Neural cell (in vitro differentiated cells): ENCODE results near the gene EDIL3. TPM values are rescaled to one million over a fixed set of nuclear protein-coding genes. Genes with fewer than 3 reads are reported as not detected.

Source experiments
- H2AFZ ChIP-seq: fragments of 200-600, 300-800 bp; sonication (generic), shearing (Covaris generic); 2 replicates; pipeline ENCODE4 v1.6.0; 2014; ENCODE audit warnings: low read depth, mild to moderate bottlenecking, antibody characterized with exemption, low read length, moderate library complexity
- H3F3A ChIP-seq: fragments of 200-600 bp; shearing (Covaris generic); 2 replicates; pipeline ENCODE4 v1.6.1; 2016; ENCODE audit warnings: mild to moderate bottlenecking, moderate library complexity, mixed read lengths, antibody characterized with exemption, low read length; ENCODE audit not compliant: insufficient read depth, poor library complexity, severe bottlenecking
- H3K27ac ChIP-seq: fragments of 200-600, 300-800 bp; sonication (generic), shearing (Covaris generic); 2 replicates; pipeline ENCODE4 v1.5.1; 2014; ENCODE audit warnings: mild to moderate bottlenecking, low read length, moderate library complexity
- H3K27me3 ChIP-seq: fragments of 300-800, 200-600 bp; sonication (generic), shearing (Covaris generic); 2 replicates; pipeline ENCODE4 v1.6.0; 2014; ENCODE audit warnings: mild to moderate bottlenecking, low read depth, low read length, moderate library complexity; ENCODE audit not compliant: insufficient read depth
- H3K36me3 ChIP-seq: fragments of 300-800, 200-600 bp; sonication (generic), shearing (Covaris generic); 2 replicates; pipeline ENCODE4 v1.5.1; 2014; ENCODE audit warnings: mild to moderate bottlenecking, antibody characterized with exemption, low read length, moderate library complexity; ENCODE audit not compliant: insufficient read depth
- H3K4me2 ChIP-seq: fragments of 300-800, 200-600 bp; sonication (generic), shearing (Covaris generic); 2 replicates; pipeline ENCODE4 v1.6.0; 2014; ENCODE audit warnings: mild to moderate bottlenecking, low read length
- H3K4me3 ChIP-seq: fragments of 300-800, 200-600 bp; sonication (generic), shearing (Covaris generic); 2 replicates; pipeline ENCODE4 v1.5.1; 2014; ENCODE audit warnings: mild to moderate bottlenecking, low read length, moderate library complexity
- H3K79me2 ChIP-seq: fragments of 200-600 bp; shearing (Covaris generic); replicated peaks from 2 replicates; pipeline ENCODE4 v1.6.0; 2014; ENCODE audit warnings: mild to moderate bottlenecking, low read length, moderate library complexity; ENCODE audit not compliant: insufficient read depth
- H3K9ac ChIP-seq: fragments of 300-800, 200-600 bp; sonication (generic), shearing (Covaris generic); 2 replicates; pipeline ENCODE4 v1.6.1; 2016; ENCODE audit warnings: mild to moderate bottlenecking, low read length, mixed read lengths
- H3K9me2 ChIP-seq: fragments of 200-600 bp; shearing (Covaris generic); 2 replicates; pipeline ENCODE4 v1.6.1; 2016; ENCODE audit warnings: mild to moderate bottlenecking, low read length, mixed read lengths; ENCODE audit not compliant: insufficient read depth
- H3K9me3 ChIP-seq: fragments of 200-600, 300-800 bp; sonication (generic), shearing (Covaris generic); 2 replicates; pipeline ENCODE4 v1.6.1; 2016; ENCODE audit warnings: mild to moderate bottlenecking, mixed run types, low read length, moderate library complexity, mixed read lengths
- H4K20me1 ChIP-seq: fragments of 200-600 bp; shearing (Covaris generic); 2 replicates; pipeline ENCODE4 v1.6.1; 2016; ENCODE audit warnings: mild to moderate bottlenecking, mixed run types; ENCODE audit not compliant: insufficient read depth
- EP300 ChIP-seq: fragments of 450-650 bp; conservative IDR thresholded peaks from 2 replicates; pipeline ENCODE4 v1.6.1; 2014; ENCODE audit warnings: antibody characterized with exemption, mild to moderate bottlenecking, moderate library complexity; ENCODE audit not compliant: poor library complexity, severe bottlenecking
- EZH2 ChIP-seq: fragments of 200-600, 300-800 bp; shearing (Covaris generic), sonication (generic); IDR thresholded peaks from 2 replicates; pipeline ENCODE4 v1.6.1; 2014; ENCODE audit warnings: antibody characterized with exemption, low read length, borderline replicate concordance, mild to moderate bottlenecking; ENCODE audit not compliant: insufficient read depth, poor library complexity, severe bottlenecking
- MXI1 ChIP-seq: fragments of 450-650 bp; conservative IDR thresholded peaks from 2 replicates; pipeline ENCODE4 v1.6.1; 2014; ENCODE audit warnings: antibody characterized with exemption, mild to moderate bottlenecking; ENCODE audit not compliant: poor library complexity, severe bottlenecking
- POLR2AphosphoS5 ChIP-seq: IDR thresholded peaks from 2 replicates; pipeline ENCODE4 v1.6.1; 2012
- RAD21 ChIP-seq: fragments of 450-650 bp; conservative IDR thresholded peaks from 2 replicates; pipeline ENCODE4 v1.6.1; 2014; ENCODE audit warnings: antibody characterized with exemption, mild to moderate bottlenecking, moderate library complexity
- SMC3 ChIP-seq: fragments of 450-650 bp; conservative IDR thresholded peaks from 2 replicates; pipeline ENCODE4 v1.6.1; 2014; ENCODE audit warnings: antibody characterized with exemption, mild to moderate bottlenecking, moderate library complexity; ENCODE audit not compliant: poor library complexity
- TAF1 ChIP-seq: IDR thresholded peaks from 2 replicates; pipeline ENCODE4 v1.6.1; 2012; ENCODE audit warnings: low read depth
- polyA plus RNA-seq: library from polyadenylated mRNA; depleted of rRNA; stranded (reverse); fragments of >200 nt; gene quantifications from 2 replicates; pipeline ENCODE4 v1.2.3, GENCODE V29; 2014
- TF ChIP-seq, protein P1 (sequence below): fragments of 450-650 bp; IDR thresholded peaks from 2 replicates; pipeline ENCODE4 v1.5.1; 2014; ENCODE audit warnings: antibody characterized with exemption, mild to moderate bottlenecking, moderate library complexity; ENCODE audit not compliant: poor library complexity, severe bottlenecking
- TF ChIP-seq, protein P2 (sequence below): IDR thresholded peaks from 2 replicates; pipeline ENCODE4 v1.6.1; 2012; ENCODE audit warnings: borderline replicate concordance

Gene EDIL3
- polyA plus RNA-seq, 1 donor from 2014 or later, result 6.1 TPM

DNA sequence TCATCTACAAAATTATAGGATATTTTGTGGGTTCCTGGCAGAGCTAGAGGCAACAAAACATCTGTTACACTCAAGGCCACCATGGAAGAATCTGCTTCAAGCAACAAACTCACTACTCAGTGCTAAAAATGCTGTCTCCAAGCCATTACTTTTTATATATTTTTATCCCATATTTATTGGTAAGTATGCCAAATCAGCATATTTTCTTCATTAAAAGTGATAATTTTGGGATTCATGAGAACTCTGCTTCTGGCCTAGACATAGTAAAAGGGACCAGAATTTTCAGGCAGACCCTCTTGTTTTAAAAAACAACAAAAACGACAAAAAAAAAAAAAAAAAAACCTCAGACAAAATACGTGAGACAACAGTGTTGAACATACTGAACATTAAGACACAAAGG is 236.0 kb downstream of the EDIL3 start:
- no peak overlapping the region for H3K4me2 ChIP-seq
- H3K9me2 ChIP-seq, result no peaks in the 10 kb centered on the region
- H3K4me3 ChIP-seq, result no peak overlapping the region
- no peaks in the 10 kb centered on the region for H3K27me3 ChIP-seq
- H3K36me3 ChIP-seq, result no peaks in the 10 kb centered on the region
- H3K27ac ChIP-seq, result no peak overlapping the region
- no peak for TF ChIP-seq MXI1
- no peak for TF ChIP-seq POLR2AphosphoS5
- no peaks in the 10 kb centered on the region for H3F3A ChIP-seq
- no peak overlapping the region for H2AFZ ChIP-seq
- H4K20me1 ChIP-seq, result no peaks in the 10 kb centered on the region
- no peak overlapping the region for H3K9ac ChIP-seq
- no peaks in the 10 kb centered on the region for H3K9me3 ChIP-seq
- no peaks in the 10 kb centered on the region for H3K79me2 ChIP-seq

DNA sequence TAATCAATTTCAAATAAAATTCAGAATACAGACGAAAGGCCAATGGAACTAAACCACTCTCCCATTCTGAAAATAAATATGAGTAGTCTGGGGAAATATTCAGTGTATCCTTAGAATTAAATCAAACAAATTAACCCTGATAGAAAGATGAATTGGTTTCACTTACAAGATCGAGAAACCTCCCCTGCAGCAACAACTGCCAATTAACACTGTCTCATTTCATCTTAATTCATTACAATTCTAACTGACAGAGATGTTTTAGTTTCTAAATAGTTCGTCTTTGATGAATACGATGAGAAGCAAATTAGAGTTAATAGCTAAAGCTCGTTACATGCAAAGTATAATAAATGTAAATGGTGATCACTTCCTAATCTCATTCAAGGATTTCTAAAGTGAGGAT is 247.1 kb downstream of the EDIL3 start:
- H3K4me3 ChIP-seq, result no peak overlapping the region
- no peak for TF ChIP-seq TAF1
- no peak for TF ChIP-seq MXI1
- TF ChIP-seq RAD21, result no peak
- no peak for TF ChIP-seq SMC3
- TF ChIP-seq, protein P1, sequence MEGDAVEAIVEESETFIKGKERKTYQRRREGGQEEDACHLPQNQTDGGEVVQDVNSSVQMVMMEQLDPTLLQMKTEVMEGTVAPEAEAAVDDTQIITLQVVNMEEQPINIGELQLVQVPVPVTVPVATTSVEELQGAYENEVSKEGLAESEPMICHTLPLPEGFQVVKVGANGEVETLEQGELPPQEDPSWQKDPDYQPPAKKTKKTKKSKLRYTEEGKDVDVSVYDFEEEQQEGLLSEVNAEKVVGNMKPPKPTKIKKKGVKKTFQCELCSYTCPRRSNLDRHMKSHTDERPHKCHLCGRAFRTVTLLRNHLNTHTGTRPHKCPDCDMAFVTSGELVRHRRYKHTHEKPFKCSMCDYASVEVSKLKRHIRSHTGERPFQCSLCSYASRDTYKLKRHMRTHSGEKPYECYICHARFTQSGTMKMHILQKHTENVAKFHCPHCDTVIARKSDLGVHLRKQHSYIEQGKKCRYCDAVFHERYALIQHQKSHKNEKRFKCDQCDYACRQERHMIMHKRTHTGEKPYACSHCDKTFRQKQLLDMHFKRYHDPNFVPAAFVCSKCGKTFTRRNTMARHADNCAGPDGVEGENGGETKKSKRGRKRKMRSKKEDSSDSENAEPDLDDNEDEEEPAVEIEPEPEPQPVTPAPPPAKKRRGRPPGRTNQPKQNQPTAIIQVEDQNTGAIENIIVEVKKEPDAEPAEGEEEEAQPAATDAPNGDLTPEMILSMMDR, result no peak
- TF ChIP-seq, protein P2, sequence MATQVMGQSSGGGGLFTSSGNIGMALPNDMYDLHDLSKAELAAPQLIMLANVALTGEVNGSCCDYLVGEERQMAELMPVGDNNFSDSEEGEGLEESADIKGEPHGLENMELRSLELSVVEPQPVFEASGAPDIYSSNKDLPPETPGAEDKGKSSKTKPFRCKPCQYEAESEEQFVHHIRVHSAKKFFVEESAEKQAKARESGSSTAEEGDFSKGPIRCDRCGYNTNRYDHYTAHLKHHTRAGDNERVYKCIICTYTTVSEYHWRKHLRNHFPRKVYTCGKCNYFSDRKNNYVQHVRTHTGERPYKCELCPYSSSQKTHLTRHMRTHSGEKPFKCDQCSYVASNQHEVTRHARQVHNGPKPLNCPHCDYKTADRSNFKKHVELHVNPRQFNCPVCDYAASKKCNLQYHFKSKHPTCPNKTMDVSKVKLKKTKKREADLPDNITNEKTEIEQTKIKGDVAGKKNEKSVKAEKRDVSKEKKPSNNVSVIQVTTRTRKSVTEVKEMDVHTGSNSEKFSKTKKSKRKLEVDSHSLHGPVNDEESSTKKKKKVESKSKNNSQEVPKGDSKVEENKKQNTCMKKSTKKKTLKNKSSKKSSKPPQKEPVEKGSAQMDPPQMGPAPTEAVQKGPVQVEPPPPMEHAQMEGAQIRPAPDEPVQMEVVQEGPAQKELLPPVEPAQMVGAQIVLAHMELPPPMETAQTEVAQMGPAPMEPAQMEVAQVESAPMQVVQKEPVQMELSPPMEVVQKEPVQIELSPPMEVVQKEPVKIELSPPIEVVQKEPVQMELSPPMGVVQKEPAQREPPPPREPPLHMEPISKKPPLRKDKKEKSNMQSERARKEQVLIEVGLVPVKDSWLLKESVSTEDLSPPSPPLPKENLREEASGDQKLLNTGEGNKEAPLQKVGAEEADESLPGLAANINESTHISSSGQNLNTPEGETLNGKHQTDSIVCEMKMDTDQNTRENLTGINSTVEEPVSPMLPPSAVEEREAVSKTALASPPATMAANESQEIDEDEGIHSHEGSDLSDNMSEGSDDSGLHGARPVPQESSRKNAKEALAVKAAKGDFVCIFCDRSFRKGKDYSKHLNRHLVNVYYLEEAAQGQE, result no peak
- no peak for TF ChIP-seq POLR2AphosphoS5
- no peak for TF ChIP-seq EP300
- TF ChIP-seq EZH2, result no peak
- no peaks in the 10 kb centered on the region for H3F3A ChIP-seq
- no peaks in the 10 kb centered on the region for H3K9me3 ChIP-seq
- H2AFZ ChIP-seq, result no peak overlapping the region
- H3K79me2 ChIP-seq, result no peaks in the 10 kb centered on the region
- no peaks in the 10 kb centered on the region for H3K36me3 ChIP-seq
- H3K4me2 ChIP-seq, result no peak overlapping the region
- no peaks in the 10 kb centered on the region for H3K27me3 ChIP-seq
- no peaks in the 10 kb centered on the region for H3K9me2 ChIP-seq
- H4K20me1 ChIP-seq, result no peaks in the 10 kb centered on the region
- H3K9ac ChIP-seq, result no peak overlapping the region
- no peak overlapping the region for H3K27ac ChIP-seq

DNA sequence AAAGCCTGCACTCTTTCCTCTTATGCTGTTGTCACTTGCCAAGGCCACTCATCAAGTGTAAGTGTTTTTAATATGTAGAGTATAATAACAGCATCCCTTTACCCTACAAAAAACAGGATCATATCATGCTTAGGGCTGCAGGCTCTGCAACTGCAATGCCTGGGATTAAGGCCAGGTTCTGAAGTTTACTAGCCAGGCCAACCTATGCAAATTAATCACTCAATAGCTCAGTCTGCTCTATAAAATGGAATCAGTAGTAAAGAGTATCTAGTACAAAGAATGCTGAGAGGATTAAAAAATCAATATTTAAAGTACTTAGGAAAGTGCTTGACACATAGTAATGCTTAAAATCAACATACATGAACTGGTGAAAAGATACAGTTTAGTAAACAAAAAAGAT is 253.3 kb downstream of the EDIL3 start:
- no peaks in the 10 kb centered on the region for H3K79me2 ChIP-seq
- no peak overlapping the region for H3K27ac ChIP-seq
- TF ChIP-seq TAF1, result no peak
- TF ChIP-seq, protein P1, result no peak
- TF ChIP-seq MXI1, result no peak
- TF ChIP-seq POLR2AphosphoS5, result no peak
- no peak for TF ChIP-seq RAD21
- no peak for TF ChIP-seq EZH2
- TF ChIP-seq EP300, result no peak
- TF ChIP-seq, protein P2, result no peak
- no peak for TF ChIP-seq SMC3
- no peak overlapping the region for H3K4me2 ChIP-seq
- no peaks in the 10 kb centered on the region for H3K27me3 ChIP-seq
- no peaks in the 10 kb centered on the region for H3F3A ChIP-seq
- H3K9ac ChIP-seq, result no peak overlapping the region
- H3K9me2 ChIP-seq, result no peaks in the 10 kb centered on the region
- no peaks in the 10 kb centered on the region for H3K9me3 ChIP-seq
- no peaks in the 10 kb centered on the region for H4K20me1 ChIP-seq
- H3K36me3 ChIP-seq, result no peaks in the 10 kb centered on the region
- no peak overlapping the region for H3K4me3 ChIP-seq
- no peak overlapping the region for H2AFZ ChIP-seq
